OCI-LY3 (cell line): ENCODE measurements around the gene FARP1.

Experiments
- H2AFZ ChIP-seq: fragments of 200-600, 300-600 bp; shearing (Covaris generic); 2 replicates; pipeline ENCODE4 v1.6.0; 2014; ENCODE audit warnings: antibody characterized with exemption, low read depth, low read length
- H3K27ac ChIP-seq: fragments of 200-600, 300-600 bp; sonication (generic); 2 replicates; pipeline ENCODE4 v1.5.1; 2014; ENCODE audit warnings: mild to moderate bottlenecking, low read length, moderate library complexity, mixed read lengths
- H3K27me3 ChIP-seq: fragments of 200-600, 300-600 bp; sonication (generic); 2 replicates; pipeline ENCODE4 v1.6.1; 2014; ENCODE audit warnings: low read depth, low read length, mixed read lengths
- H3K36me3 ChIP-seq: fragments of 200-600, 300-600 bp; sonication (generic); replicated peaks from 2 replicates; pipeline ENCODE3; 2014; ENCODE audit warnings: low read depth, low read length, mixed read lengths
- H3K4me1 ChIP-seq: fragments of 300-600, 200-600 bp; sonication (generic); 2 replicates; pipeline ENCODE4 v1.6.1; 2014; ENCODE audit warnings: low read length, mixed read lengths
- H3K4me2 ChIP-seq: fragments of 200-600, 300-600 bp; sonication (generic); 2 replicates; pipeline ENCODE4 v1.6.1; 2014; ENCODE audit warnings: low read length, mixed read lengths
- H3K4me3 ChIP-seq: fragments of 300-600, 200-600 bp; sonication (generic); 2 replicates; pipeline ENCODE4 v1.5.1; 2014; ENCODE audit warnings: antibody characterized with exemption, mild to moderate bottlenecking, low read length, moderate library complexity
- H3K79me2 ChIP-seq: fragments of 300-600, 200-600 bp; shearing (Covaris generic); 2 replicates; pipeline ENCODE4 v1.6.1; 2014; ENCODE audit warnings: mild to moderate bottlenecking, low read length, mixed read lengths
- H3K9ac ChIP-seq: fragments of 300-600, 200-600 bp; shearing (Covaris generic); 2 replicates; pipeline ENCODE4 v1.6.0; 2014; ENCODE audit warnings: mild to moderate bottlenecking, low read length, moderate library complexity
- H3K9me3 ChIP-seq: fragments of 200-600, 300-600 bp; shearing (Covaris generic); 2 replicates; pipeline ENCODE4 v1.6.1; 2014; ENCODE audit warnings: low read length, mixed read lengths; ENCODE audit not compliant: insufficient read depth
- H4K20me1 ChIP-seq: fragments of 200-600, 300-600 bp; sonication (generic); 2 replicates; pipeline ENCODE4 v1.6.1; 2016; ENCODE audit warnings: low read length, mixed read lengths; ENCODE audit not compliant: insufficient read depth
- CTCF ChIP-seq: fragments of 200-600, 300-600 bp; sonication (generic); IDR thresholded peaks from 2 replicates; pipeline ENCODE4 v1.5.1; 2014; ENCODE audit warnings: antibody characterized with exemption, low read length, low read depth
- EZH2phosphoT487 ChIP-seq: fragments of 200-600 bp; shearing (Covaris generic); IDR thresholded peaks from 2 replicates; pipeline ENCODE4 v1.6.1; 2018; ENCODE audit warnings: antibody characterized with exemption, mixed run types, low read depth

Gene FARP1

GRCh38 chr13:98428256-98428966, 285.5 kb downstream of the FARP1 start:
- H3K4me1 ChIP-seq, result no peaks in the 10 kb centered on the region
- no peak for TF ChIP-seq EZH2phosphoT487
- no peak for TF ChIP-seq CTCF
- H2AFZ ChIP-seq, result no peak overlapping the region
- H3K9ac ChIP-seq, result no peak overlapping the region
- no peaks in the 10 kb centered on the region for H3K9me3 ChIP-seq
- no peak overlapping the region for H3K4me2 ChIP-seq
- H4K20me1 ChIP-seq, result no peaks in the 10 kb centered on the region
- H3K27me3 ChIP-seq, result peaks cover 19% of the 10 kb centered on the region
- H3K79me2 ChIP-seq, result no peaks in the 10 kb centered on the region
- no peaks in the 10 kb centered on the region for H3K36me3 ChIP-seq
- H3K4me3 ChIP-seq, result no peak overlapping the region
- H3K27ac ChIP-seq, result no peak overlapping the region

GRCh38 chr13:98429081-98429480, 286.2 kb downstream of the FARP1 start:
- Histone ChIP-seq H3K27me3 (peaks cover 18% of the 10 kb centered on the region), H3K4me1 (no peaks in the 10 kb centered on the region), H3K79me2 (no peaks in the 10 kb centered on the region), H3K9me3 (no peaks in the 10 kb centered on the region), H3K27ac (no peak overlapping the region), H2AFZ (no peak overlapping the region), H3K4me2 (no peak overlapping the region), H3K36me3 (no peaks in the 10 kb centered on the region), H4K20me1 (no peaks in the 10 kb centered on the region), H3K4me3 (no peak overlapping the region), H3K9ac (no peak overlapping the region)
- TF ChIP-seq EZH2phosphoT487 (no peak), CTCF (no peak)

GRCh38 chr13:98429531-98429930, 286.6 kb downstream of the FARP1 start:
- Histone ChIP-seq H3K27me3 (peaks cover 18% of the 10 kb centered on the region), H3K4me1 (no peaks in the 10 kb centered on the region), H3K36me3 (no peaks in the 10 kb centered on the region), H3K79me2 (no peaks in the 10 kb centered on the region), H4K20me1 (no peaks in the 10 kb centered on the region), H3K27ac (no peak overlapping the region), H3K4me2 (no peak overlapping the region), H3K9me3 (no peaks in the 10 kb centered on the region), H3K4me3 (no peak overlapping the region), H2AFZ (no peak overlapping the region), H3K9ac (no peak overlapping the region)
- no peak for TF ChIP-seq CTCF

- Histone ChIP-seq H3K4me1 (no peaks in the 10 kb centered on the region), H3K79me2 (no peaks in the 10 kb centered on the region), H3K36me3 (no peaks in the 10 kb centered on the region), H3K4me3 (no peak overlapping the region), H3K27ac (no peak overlapping the region), H4K20me1 (no peaks in the 10 kb centered on the region), H3K4me2 (no peak overlapping the region), H3K27me3 (peaks cover 18% of the 10 kb centered on the region), H3K9me3 (no peaks in the 10 kb centered on the region), H2AFZ (no peak overlapping the region), H3K9ac (no peak overlapping the region)
- TF ChIP-seq EZH2phosphoT487 (no peak), CTCF (no peak)
Measured at GRCh38 chr13:98429977-98430736, 287.3 kb downstream of the FARP1 start.
